ENCODE measurements around the gene HMGXB3.

- TF ChIP-seq CTCF (IDR thresholded peaks at IDR 0.05) (no peak), EP300 (IDR thresholded peaks at IDR 0.05) (no peak), POLR2A (IDR thresholded peaks at IDR 0.05) (no peak)
These were observed 68.6 kb downstream of the HMGXB3 start for GRCh38 chr5:150068961-150069645.

Measured in tibial nerve (tissue), 4 donors.